HG03558 (cell line): Measurements from ENCODE around the gene ELL2.
A peak's percentile ranks its signal among the peaks of the same experiment; 100 is the strongest.
"Not testable (repeated sequence)": the region's sequence is repeated elsewhere in the genome, so short reads cannot be mapped to it uniquely, and the experiment has no call there.

Experiments
- ATAC-seq: cut with Tn5 transposase; IDR thresholded peaks from one replicate; pipeline ENCODE4 v1.9.1; 2021; ENCODE audit warnings: moderate number of reproducible peaks; ENCODE audit not compliant: unreplicated experiment; ENCODE audit errors: extremely low read depth

ELL2 gene

GRCh38 chr5:95889076-95889475 lies 72.6 kb downstream of the ELL2 start:
- no peak for ATAC-seq

GRCh38 chr5:95887977-95888376 lies 73.7 kb downstream of the ELL2 start:
- no peak for ATAC-seq

- ATAC-seq, result no peak
These were observed 75.2 kb downstream of the ELL2 start for GRCh38 chr5:95886340-95887044.

- no peak for ATAC-seq
These were observed 77.1 kb downstream of the ELL2 start for GRCh38 chr5:95884511-95884910.

GRCh38 chr5:95884017-95884325 lies 77.7 kb downstream of the ELL2 start:
- peak; percentile 37 for ATAC-seq

- peak; percentile 41 for ATAC-seq
These were observed 78.2 kb downstream of the ELL2 start for GRCh38 chr5:95883185-95884016.

GRCh38 chr5:95881833-95882232 lies 79.8 kb downstream of the ELL2 start:
- no peak for ATAC-seq

GRCh38 chr5:95880081-95880926 lies 81.3 kb downstream of the ELL2 start:
- no peak for ATAC-seq

- no peak for ATAC-seq
These were observed 82.0 kb downstream of the ELL2 start for GRCh38 chr5:95879661-95880060.

GRCh38 chr5:95878417-95879323 lies 83.0 kb downstream of the ELL2 start:
- ATAC-seq, result no peak

GRCh38 chr5:95876782-95877181 lies 84.9 kb downstream of the ELL2 start:
- ATAC-seq, result no peak

- no peak for ATAC-seq
These were observed 87.4 kb downstream of the ELL2 start for GRCh38 chr5:95874246-95874645.

GRCh38 chr5:95873351-95873750 lies 88.3 kb downstream of the ELL2 start:
- ATAC-seq, result no peak

GRCh38 chr5:95872346-95873268 lies 89.0 kb downstream of the ELL2 start:
- ATAC-seq, result no peak

- no peak for ATAC-seq
These were observed 90.4 kb downstream of the ELL2 start for GRCh38 chr5:95871146-95871806.

GRCh38 chr5:95870105-95870672 lies 91.5 kb downstream of the ELL2 start:
- peak; percentile 39 for ATAC-seq

GRCh38 chr5:95869173-95869855 lies 92.3 kb downstream of the ELL2 start:
- not testable (repeated sequence) for ATAC-seq
